GM19023 (cell line): ENCODE measurements around the gene RBM27.
"Not testable (repeated sequence)": the region's sequence is repeated elsewhere in the genome, so short reads cannot be mapped to it uniquely, and the experiment has no call there.

Source experiments
- ATAC-seq: cut with Tn5 transposase; IDR thresholded peaks from one replicate; pipeline ENCODE4 v1.9.1; 2021; ENCODE audit warnings: mild to moderate bottlenecking, moderate library complexity; ENCODE audit not compliant: unreplicated experiment

RBM27 gene

DNA sequence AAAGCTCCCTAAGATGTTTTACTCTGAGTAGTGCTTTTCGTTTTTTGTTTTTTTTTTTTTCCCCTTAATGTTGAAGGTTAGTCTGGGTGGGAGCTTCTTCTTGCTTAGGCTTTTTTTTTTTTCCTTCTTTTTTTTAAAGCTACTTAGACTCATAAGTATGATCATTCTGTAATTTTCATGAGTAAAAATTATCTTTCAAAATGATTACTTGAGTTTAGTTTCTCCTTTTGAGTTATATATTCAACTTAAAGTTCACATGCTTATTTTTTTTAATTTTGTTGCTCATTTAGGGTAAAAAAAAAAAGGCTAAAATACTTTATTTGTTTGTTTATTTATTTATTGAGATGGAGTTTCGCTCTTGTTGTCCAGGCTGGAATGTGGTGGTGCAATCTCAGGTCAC is 2.9 kb downstream of the RBM27 start:
- ATAC-seq = no peak

DNA sequence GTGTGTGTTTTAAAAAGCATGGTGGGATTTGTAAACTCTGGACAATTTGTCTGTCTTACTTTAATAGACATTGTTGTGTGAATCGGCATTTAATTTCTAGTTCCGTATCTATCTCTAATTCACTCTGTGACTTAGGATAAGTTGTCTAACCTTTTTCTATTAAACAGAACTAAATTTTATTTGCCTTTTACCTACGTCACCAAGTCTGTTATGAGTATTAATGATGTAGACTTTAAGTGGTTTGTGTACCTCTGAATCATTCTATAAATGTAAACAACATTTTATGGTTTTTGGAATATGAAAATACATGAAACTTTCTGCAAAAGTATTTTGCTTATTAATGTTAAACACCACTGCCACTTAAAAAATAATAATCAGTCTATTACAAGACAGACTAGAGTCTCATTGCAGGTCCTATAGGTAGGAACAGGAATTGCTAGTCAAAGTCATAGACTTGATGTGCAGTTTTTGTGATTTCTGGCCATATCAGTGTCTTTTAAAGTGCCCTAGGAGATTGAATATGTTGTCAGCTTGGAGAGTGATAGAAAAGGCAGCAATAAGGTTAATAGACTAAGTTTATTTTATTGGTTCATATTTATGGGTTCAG is 5.6 kb downstream of the RBM27 start:
- no peak for ATAC-seq

DNA sequence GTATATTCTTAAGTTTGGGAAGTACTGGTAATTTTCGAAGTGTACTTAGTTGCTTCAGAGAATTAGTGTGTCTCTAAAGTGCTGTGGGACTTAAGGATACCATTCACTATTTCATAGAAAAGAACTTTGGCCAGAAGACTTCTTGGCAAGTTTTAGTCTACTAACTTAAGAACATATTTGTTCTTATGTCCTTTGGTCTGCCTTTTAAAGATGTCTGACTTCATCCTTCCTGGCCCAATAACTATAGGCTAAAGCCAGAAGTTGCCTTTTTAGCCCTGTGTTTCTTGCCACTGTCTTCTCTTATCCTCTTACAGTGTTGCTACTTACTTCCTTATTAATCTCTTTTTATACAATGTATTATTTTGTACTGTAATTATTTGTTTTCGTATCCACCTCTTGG is 6.3 kb downstream of the RBM27 start:
- ATAC-seq = no peak

DNA sequence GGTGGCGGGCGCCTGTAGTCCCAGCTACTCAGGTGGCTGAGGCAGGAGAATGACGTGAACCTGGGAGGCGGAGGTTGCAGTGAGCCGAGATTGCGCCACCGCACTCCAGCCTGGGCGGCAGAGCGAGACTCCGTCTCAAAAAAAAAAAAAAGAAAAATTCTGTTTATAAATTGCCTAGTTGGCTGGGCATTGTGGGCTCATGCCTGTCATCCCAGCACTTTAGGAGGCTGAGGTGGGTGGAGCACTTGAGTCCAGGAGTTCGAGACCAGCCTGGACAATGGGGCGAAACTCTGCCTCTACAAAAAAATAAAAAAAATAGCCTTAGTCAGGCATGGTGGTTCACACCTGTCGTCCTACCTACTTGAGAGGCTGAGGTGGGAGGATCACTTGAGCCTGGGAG is 7.4 kb downstream of the RBM27 start:
- not testable (repeated sequence) for ATAC-seq

DNA sequence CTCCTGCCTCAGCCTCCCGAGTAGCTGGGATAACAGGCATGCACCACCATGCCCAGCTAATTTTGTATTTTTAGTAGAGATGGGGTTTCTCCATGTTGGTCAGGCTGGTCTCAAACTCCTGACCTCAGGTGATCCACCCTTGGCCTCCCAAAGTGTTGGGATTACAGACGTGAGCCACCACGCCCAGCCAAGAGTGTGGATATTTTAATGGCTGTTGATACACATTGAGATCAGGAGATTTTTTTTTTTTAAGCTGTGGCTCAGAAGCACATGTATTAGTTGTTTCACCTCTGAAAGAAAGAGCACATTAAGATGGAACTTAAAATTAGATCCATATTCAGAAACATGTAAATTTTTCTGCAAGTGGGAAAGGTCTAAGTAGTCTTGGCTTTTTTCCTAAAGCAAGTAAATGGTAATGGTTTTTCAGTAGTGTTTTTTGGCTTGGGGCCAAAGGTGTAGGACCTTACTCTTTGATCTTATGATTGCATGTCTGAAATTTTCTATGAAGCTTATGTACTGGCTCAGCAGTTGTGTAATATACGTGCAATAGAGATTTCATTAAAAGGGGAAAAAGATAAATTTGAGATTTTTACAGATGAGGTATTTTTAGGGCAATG is 9.9 kb downstream of the RBM27 start:
- ATAC-seq = no peak

DNA sequence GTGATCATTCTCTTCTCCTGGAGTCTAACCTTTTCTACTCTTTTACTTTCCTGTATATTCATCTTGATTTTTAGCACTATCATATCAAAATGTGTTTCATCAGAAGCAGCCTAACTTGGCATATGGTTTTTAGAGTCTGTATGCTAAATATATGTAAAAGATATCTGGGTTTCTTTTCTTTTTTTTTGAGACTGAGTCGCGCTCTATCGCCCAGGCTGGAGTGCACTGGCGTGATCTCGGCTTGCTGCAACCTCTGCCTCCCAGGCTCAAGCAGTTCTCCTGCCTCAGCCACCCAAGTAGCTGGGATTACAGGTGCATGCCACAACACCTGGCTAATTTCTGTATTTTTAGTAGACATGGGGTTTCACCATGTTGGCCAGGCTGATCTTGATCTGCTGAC is 11.5 kb downstream of the RBM27 start:
- not testable (repeated sequence) for ATAC-seq

DNA sequence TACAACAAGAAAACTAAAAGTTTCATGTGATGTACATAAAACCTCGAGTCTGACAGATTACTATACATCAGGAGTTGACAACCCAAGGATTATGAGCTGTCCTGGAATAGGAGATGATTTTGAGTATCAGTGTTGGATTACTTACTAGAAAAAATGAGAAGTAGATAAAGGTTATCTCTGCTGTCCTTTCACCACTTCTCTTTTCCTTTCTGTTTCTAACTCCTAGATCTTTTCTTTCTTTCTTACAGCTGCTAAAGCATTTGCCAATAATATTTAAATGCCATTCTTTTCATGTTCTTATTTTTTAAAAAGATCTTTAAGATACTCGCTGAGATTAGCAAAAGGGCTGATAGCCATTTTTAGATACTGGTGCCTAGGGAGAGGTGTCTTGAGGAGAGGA is 14.8 kb downstream of the RBM27 start:
- no peak for ATAC-seq

DNA sequence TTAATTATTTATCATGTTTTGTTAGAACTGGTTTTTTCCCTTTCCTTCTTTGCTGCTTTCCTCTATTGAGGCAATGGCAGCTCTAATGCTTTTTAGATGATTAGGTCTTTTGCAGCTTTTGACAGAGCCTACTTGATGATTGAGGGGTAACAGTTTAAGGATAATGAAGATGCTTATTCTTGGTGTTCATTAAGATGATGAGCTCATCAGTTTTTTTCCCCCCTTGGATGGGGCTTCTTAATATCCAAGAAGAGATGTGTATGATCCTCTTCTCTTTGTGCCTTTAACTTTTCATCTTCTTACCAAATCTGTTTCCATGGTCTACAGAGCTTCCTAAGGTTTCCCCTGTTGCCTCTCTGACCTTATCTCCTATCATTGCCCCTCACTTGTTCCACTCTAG is 15.8 kb downstream of the RBM27 start:
- no peak for ATAC-seq

DNA sequence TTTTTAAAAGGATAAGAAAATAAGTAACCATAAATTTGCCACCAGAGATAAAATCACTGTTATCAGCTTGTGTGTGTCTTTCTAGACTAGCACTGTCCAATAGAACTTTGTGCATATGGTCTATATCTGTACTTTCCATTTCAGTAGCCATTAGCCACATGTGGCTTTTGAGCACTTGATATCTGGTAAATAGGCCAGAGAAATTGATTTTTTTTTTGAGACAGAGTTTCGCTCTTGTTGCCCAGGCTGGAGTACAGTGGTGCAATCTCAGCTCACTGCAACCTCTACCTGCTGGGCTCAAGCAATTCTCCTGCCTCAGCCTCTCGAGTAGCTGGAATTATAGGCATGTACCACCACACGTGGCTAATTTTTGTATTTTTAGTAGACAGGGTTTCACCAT is 17.8 kb downstream of the RBM27 start:
- no peak for ATAC-seq

DNA sequence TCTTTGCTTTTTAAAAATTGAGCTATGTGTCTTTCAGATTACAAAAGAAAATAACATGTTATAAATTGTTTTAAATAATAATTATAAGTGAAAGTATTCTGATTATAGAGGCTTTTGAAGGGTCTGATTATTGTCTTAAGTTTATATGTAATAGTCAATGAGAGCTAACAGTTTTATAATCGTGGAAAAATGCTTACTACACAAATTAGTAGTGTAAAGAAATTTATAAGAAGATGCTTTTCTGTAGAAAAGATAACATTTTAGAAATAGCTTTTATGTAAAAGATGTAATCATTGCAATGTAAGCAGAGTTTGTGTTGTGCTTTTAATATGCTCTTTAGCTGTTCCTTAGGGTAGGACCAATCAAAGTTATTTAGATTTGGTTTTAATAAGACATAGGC is 18.6 kb downstream of the RBM27 start:
- no peak for ATAC-seq

DNA sequence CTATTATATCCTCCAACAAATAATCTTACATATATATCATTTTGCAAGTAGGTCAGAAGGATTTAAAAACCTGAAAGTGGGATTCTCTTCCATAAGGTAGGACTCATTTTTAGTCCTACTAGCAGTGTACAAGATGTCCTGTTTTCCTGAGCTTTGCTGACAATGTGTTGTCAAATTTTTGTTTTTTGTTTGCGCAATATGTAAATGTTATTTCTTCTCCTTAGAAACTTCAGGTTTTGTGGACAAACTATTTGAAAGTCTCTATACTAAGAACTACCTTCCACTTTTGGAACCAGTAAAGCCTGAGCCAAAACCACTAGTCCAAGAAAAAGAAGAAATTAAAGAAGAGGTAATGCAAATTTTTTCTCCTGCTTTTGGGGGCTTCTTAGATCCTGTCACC is 19.8 kb downstream of the RBM27 start:
- ATAC-seq = no peak

DNA sequence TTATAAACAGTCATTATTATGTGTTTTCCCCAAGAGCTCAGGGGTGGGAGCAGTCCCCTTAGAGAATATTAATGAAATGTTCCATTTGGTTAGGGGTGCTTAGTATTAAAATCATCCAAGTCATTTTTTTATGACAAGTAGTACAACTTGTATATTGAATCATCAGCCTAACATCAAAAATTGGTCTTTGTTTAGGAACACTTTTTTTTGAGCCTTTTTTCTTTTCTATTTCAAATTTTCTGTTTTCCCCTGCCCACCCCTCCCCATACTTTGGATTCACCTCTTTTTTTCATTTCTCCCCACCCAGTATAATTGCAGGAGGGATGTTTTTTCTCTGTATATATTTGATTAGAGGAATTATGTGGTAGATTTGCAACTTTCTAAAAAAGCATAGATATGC is 25.8 kb downstream of the RBM27 start:
- no peak for ATAC-seq

DNA sequence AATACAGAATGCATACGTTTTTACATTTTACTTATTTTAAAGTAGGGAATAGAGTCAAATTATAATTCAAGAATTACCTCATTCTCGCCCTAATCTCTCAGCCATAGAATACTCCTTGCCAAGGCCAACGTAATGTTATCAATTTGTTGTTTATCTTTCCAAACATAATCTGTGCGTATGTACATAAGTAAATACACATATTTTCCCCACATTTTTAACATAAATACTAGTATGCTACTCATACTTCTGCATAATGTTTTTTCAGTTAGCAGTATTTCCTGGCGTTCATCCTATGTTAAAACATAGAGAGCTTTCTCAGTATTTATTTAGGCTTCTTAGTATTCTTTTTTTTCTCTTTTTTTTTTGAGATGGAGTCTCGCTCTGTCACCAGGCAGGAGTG is 28.8 kb downstream of the RBM27 start:
- no peak for ATAC-seq

DNA sequence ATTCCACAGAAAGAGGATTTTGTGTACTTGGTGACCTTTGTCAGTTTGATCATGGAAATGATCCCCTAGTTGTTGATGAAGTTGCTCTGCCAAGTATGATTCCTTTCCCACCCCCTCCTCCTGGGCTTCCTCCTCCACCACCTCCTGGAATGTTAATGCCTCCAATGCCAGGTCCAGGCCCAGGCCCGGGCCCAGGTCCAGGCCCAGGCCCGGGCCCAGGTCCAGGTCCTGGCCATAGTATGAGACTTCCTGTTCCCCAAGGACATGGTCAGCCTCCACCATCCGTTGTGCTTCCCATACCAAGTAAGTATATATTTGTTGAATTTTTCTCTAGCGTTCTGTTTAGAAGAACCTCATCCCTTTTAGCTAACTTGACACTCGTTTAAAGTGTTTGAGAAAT is 30.0 kb downstream of the RBM27 start:
- no peak for ATAC-seq

DNA sequence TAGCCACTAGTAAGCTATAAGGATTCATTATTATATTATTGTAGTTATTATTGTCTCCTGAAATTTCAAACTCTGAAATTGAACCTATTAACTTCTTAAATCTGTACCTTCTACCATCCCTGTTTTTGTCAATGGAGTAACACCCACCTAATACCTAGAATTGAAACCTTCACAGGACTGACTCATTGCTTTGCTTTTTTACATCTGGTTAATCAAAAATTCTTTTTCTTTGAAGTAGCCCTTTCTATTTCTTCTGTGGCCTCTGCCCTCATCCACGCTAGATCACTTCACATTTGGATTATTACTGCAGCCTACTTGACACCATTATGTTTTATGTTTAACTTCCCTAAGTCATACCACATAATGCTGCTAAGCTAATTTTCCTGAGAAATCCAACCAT is 35.6 kb downstream of the RBM27 start:
- no peak for ATAC-seq

DNA sequence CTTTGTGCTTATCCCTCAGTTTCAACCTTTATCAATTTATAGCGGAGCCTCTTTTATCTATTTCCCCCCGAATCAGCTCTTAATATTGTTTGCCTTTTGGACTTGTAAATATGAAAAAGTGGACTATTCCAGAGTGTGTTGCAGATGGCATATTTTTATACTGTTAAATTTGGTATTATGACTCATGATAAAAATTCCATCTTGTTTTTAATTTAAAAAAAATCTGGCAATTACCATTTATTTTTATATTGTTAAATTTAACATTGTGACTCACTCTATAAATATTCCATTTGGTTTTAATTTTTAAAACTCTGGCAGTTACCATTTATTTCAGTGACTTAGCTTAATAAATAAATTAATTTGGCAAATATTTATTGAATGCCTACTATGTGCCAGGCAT is 37.5 kb downstream of the RBM27 start:
- no peak for ATAC-seq

DNA sequence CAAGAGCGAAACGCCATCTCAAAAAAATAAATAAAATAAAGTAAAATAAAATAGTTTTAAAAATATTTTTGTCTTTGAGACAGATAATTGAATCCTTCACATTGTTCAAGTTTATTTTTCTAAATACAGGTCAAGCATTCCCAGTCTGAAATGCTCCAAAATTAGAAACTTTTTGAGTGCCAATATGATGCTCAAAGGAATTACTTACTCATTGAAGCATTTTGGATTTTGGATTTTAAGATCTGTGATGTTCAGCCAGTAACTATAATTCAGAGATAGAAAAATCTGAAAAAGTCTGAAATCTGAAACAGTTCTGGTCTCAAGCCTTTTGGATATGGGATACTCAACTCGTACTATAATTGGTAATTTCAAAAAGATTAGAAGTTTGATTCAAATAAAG is 39.8 kb downstream of the RBM27 start:
- no peak for ATAC-seq

DNA sequence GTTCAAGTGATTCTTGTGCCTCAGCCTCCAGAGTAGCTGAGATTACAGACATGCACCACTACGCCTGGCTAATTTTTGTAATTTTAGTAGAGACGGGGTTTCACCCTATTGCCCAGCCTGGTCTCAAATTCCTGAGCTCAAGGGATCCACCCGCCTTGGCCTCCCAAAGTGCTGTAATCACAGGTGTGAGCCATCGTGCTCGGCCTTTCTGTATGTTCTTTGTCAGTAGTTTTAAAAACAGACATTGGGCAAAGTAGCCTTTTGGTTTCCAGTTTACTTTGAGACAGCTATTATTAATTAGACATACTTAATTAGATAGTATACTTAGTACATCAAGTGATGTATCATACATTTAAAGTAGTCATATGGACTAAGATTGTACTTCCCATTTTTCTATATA is 45.2 kb downstream of the RBM27 start:
- no peak for ATAC-seq

DNA sequence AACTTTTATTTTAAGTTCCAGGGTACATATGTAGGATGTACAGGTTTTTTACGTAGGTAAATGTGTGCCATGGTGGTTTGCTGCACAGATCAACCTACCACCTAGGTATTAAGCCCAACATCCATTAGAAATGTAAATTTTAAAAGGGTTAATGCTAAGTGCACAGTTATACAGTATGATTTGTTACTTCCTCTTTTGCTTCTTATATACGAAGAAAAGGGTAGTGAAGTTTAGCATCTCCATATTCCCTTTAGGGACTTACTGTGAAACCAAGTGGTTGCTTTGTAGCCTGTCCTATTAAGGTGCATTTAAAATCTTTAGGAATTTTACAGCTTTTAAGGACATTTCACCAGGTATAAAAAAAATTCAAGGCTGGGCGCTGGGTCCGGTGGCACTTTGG is 46.4 kb downstream of the RBM27 start:
- ATAC-seq = no peak
